Stimulated activated CD4-positive, alpha-beta T cell treated with anti-CD3 and anti-CD28 coated beads, Interleukin-12 subunit alpha, Interleukin-12 subunit beta, amount 100 ng/mL, for 24 hours (primary cell): ENCODE measurements around the gene POTEJ.
"Not testable (repeated sequence)": the region's sequence is repeated elsewhere in the genome, so short reads cannot be mapped to it uniquely, and the experiment has no call there.

Experiments
- DNase-seq, 2 experiments: peaks; one replicate each; pipeline ENCODE4 v3.0.0-alpha.2; 2020; ENCODE audit warnings: low read depth in 2 of 2

The POTEJ gene

GRCh38 chr2:130601648-130602302, 9.5 kb upstream of the POTEJ start:
- DNase-seq = not testable (repeated sequence)

- DNase-seq = not testable (repeated sequence)
Measured at GRCh38 chr2:130608276-130609001, 2.8 kb upstream of the POTEJ start.

DNA sequence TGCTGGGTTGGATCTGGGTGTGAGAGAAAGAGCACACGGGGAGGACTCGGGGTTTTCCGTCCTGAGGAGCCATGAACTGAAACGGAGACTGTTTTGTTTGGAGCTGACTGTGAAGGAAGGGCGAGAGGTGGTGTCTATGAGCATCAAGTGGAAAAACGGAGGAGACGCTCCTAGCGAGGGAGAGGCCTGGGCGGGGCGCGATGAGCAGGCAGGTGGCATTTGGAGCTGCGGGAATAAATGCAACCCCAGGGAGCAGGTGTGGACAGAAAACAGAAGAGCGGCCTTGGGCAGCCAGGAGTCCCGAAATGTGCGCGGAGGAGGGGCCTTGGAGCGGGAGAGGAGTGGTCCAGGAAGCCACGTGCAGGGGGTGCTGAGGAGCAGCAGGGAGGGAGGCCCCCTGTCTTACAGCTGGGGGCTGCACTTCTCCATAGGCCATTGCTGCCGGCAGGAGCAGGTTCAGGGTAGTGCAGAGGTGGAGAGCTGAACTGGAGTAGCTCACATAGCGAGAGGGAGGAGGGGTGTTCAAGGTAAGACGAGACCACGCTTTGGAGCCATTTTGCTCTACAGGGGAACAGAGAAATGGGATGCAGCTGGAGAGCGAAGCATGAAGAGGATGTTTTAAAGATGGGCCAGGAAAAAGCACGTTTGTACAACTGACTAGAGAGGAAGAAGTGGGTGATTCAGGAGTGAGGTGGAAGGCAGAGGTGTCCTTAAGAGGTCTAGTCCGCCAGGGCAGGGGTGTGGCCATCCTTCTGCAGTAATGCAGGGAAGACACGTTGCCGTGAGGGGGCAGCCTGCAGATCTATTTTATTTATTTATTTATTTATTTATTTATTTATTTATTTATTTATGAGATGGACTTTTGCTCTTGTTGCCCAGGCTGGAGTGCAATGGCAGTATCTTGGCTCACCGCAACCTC, 2.0 kb upstream of the POTEJ start:
- not testable (repeated sequence) for DNase-seq

- not testable (repeated sequence) for DNase-seq
Measured at GRCh38 chr2:130610486-130610885, 754 bp upstream of the POTEJ start.

DNA sequence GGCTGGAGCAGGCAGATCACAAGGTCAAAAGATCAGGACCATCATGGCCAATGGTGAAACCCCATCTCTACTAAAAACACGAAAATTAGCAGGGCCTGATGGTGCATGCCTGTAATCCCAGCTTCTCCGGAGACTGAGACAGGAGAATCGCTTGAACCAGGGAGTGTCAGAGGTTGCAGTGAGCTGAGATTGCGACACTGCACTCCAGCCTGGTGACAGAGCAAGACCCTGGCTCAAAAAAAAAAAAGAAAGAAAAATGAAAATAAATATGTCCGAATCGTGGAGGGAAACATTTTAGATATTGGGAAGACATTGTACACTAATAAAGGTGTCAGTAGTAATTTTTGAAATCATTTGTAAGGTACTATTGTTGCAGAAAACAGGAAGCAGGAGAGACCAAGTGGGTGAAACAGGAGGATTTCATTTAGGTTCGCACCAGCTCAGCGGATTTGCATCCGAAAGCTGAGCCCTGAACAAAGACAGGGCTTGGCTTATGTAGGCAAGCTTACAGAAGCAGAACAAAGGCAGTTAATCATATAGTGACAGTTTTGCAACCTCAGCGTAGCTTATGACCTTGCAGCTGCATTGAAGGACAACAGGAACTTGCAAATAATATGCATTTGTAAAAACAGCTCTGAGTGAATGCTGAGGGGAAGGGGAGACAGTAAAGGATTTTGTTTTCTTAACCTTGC, 17.7 kb downstream of the POTEJ start:
- DNase-seq = not testable (repeated sequence)

GRCh38 chr2:130638973-130639372, 27.7 kb downstream of the POTEJ start:
- not testable (repeated sequence) for DNase-seq

DNA sequence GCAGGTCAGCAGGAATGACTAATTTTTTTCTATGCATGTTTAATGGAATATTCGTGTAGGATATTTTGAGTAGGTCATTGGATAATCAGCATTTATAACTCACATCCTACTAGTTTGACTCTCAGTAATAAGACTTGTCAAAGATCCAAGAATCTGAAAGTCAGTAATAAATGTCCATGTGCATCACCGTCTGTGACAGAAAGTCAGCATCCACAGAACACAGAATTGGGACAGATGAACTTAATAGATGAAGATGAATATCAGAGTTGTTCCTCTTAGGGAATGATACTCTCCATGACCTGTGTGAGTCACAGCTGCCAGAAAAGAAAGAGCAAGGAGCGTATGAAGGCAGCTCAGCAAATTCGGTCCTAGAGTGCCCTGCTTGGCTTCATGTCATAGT, 30.4 kb downstream of the POTEJ start:
- DNase-seq = not testable (repeated sequence)

DNA sequence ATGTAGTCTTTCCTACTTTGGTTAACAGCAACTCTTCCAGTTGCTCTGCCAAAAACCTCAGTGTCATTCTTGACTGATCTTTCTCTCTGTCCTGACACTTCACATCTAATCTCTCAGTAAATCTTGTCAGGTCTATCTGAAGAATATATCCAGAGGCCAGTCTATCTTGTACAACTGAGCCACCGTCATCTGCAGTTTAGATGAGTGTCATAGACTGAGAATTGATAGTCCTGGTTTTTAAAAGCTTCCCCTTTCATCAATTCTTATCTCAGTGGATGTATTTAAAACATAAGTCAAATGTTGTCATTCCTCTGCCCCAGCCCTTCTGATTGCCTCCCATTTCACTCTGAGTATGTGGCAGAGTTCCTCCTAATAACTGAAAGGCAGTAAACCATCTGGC, 38.0 kb downstream of the POTEJ start:
- not testable (repeated sequence) for DNase-seq

DNA sequence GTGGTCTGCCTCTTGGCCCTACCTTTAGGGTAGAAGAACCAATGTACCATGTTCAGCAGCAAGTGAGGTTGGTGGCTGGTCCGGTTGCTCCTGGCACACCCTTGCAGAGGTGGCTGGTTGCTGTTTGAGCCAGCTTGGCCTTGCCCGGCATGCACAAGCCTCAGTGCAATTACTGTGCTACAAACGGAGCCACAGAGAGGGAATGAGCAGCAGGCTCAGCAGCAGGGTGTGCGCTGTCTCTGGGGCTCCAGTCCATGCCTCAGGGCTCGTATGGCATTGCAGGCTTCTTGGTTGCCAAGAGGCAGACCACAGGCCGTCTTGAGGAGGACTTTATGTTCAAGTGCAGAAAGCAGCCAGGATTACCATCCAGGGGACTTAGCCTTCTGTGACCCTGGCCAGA, 53.3 kb downstream of the POTEJ start:
- DNase-seq = not testable (repeated sequence)

DNA sequence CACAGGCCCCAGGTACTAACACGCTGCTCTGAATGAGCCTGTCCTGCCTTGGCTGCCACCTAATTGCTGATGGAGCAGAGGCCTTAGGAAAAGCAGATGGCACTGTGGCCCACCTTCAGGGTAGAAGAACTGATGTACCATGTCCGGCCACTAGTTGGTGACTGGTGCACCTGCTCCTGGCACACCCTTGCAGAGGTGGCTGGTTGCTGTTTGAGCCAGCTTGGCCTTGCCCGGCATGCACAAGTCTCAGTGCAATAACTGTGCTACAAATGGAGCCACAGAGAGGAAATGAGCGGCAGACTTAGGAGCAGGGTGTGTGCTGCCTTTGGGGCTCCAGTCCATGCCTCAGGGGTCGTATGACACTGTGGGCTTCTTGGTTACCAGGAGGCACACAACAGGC, 54.4 kb downstream of the POTEJ start:
- not testable (repeated sequence) for DNase-seq

DNA sequence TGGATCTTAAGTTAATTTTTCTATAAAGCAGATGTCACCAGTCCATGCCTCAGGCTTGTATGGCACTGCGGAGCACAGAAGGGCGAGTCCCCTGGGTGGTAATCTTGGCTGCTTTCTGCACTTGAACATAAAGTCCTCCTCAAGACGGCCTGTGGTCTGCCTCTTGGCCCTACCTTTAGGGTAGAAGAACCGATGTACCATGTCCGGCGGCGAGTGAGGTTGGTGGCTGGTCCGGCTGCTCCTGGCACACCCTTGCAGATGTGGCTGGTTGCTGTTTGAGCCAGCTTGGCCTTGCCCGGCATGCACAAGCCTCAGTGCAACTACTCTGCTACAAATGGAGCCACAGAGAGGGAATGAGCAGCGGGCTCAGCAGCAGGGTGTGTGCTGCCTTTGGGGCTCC, 56.3 kb downstream of the POTEJ start:
- not testable (repeated sequence) for DNase-seq

DNA sequence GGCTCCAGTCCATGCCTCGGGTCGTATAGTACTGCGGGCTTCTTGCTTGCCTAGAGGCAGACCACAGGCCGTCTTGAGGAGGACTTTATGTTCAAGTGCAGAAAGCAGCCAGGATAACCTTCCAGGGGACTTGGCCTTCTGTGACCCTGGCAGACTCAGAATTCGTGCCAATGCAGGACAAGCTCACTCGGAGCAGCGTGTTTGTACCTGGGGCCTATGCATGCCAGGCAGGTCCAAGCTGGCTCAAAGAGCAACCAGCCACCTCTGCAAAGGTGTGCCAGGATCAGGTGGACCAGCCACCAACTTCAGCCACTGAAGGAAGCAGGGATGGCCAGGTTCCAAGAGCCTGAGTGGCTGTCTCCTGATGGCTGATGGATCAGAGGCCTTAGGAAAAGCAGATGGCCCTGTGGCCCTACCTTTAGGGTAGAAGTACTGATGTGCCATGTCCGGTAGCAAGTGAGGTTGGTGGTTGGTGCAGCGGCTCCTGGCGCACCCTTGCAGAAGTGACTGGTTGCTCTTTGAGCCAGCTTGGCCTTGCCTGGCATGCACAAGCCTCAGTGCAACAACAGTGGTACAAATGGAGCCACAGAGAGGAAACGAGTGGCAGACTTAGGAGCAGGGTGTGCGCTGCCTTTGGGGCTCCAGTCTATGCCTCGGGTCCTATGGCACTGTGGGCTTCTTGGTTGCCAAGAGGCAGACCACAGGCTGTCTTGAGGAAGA, 58.9 kb downstream of the POTEJ start:
- not testable (repeated sequence) for DNase-seq

DNA sequence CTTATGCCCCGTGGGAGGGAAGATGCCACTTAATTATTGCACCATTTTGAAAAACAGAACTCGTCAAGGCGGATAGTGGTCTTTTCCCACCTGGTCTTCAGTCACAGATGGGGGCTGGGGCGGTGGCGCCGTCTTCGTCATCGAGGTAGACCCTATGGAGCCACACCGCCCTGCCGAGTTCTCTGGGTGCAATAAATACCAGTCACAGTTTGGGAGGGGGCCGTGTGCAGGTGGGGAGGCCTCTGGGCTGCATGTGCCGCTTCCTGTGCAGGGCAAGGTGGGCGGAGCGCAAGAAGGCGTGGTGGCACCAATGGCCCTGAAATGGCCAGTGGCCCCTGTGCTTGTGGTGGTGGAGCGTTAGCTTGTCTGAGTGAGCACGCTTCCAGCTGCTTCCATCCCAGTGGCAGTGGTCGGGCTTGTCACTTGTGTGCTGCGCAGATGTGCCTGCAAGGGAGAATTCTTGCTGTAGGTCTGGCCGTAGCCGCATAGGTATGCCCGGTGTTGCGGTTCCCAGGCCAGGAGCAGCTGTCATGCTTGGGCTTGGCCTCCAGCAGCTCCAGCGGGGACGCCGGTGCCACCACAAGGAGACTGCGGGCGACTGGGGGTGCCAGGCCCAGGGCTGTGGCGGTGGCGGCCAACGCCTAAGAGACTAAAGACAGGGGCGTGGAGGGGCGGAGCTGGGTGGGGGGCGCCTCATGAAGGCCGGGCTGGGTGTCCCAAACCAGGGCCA, 81.0 kb downstream of the POTEJ start:
- not testable (repeated sequence) for DNase-seq

- DNase-seq = peak in 1 of 2 experiments; percentile 11
Measured at GRCh38 chr2:130693474-130693873, 82.2 kb downstream of the POTEJ start.

- DNase-seq = not testable (repeated sequence)
Measured at GRCh38 chr2:130703250-130703649, 92.0 kb downstream of the POTEJ start.
